ENCODE data around the gene RALGPS1. TPM values are rescaled to one million over a fixed set of nuclear protein-coding genes. Genes with fewer than 3 reads are reported as not detected.
A peak's percentile ranks its signal among the peaks of the same experiment; 100 is the strongest.

The RALGPS1 gene
- total and polyA plus RNA-seq, 2 donors (not counting 1 experiment from before 2014, with no cell fraction given): 2.0 to 5.9 TPM

- H3K9me3 ChIP-seq (ENCODE audit: control insufficient read depth, insufficient read depth, low read depth, low read length): no peaks in the 10 kb centered on the region
- H3K36me3 ChIP-seq (ENCODE audit: control insufficient read depth, insufficient read depth, low read length): peaks cover 2% of the 10 kb centered on the region
- H3K4me3 ChIP-seq (replicated peaks in 1 of 4; ENCODE audit: control extremely low read depth in 1 of 4, insufficient read depth in 1 of 4, low read depth in 3 of 4, low read length in 4 of 4): no peak overlapping the region
- no peaks in the 10 kb centered on the region for H4K20me1 ChIP-seq (ENCODE audit: control insufficient read depth, extremely low read depth, insufficient read depth, low read length)
- H3K9ac ChIP-seq (ENCODE audit: insufficient read depth, low read length): no peak overlapping the region
- no peak for TF ChIP-seq CTCF (conservative IDR thresholded peaks at IDR 0.05 in 1 of 2, IDR thresholded peaks at IDR 0.05 in 1 of 2; ENCODE audit: low read depth in 1 of 2, low read length in 2 of 2)
- no peak for TF ChIP-seq EZH2 (IDR thresholded peaks at IDR 0.05; ENCODE audit: low read length, missing control alignments)
- no peak overlapping the region for H2AFZ ChIP-seq (ENCODE audit: low read length)
- H3K4me1 ChIP-seq (ENCODE audit: control insufficient read depth, extremely low read depth, insufficient read depth, low read length): peaks cover 31% of the 10 kb centered on the region
- no peaks in the 10 kb centered on the region for H3K27me3 ChIP-seq (ENCODE audit: control insufficient read depth, insufficient read depth, low read length)
- no peak overlapping the region for H3K27ac ChIP-seq (ENCODE audit: insufficient read depth, low read length)
- H3K4me2 ChIP-seq (ENCODE audit: extremely low read depth, insufficient read depth, low read length): no peak overlapping the region
- H3K79me2 ChIP-seq (ENCODE audit: control insufficient read depth, insufficient read depth, low read length): peaks cover 15% of the 10 kb centered on the region
- no peak for DNase-seq (ENCODE audit: low read depth in 2 of 2)
These were observed 210.2 kb downstream of the RALGPS1 start for GRCh38 chr9:127124792-127125191.

DNA sequence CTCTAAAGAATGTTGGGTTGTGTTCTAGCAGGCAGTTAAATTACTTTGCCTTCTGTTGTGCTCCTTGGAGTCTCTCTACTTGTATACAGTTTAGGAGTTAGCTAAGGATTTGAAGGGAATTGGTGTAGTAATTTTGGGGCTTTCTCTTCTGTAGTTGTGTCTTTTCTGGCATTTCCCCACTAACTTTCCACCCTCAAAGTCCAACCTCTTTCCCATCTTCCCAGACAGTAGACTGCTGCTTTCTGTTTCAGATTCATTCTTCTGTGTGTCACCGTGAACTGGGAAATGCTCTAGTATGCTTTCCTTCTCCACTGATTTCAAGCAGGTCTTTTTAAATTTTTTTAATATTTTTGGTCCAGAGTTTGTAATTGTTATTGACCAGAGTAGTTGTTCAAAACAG lies 212.4 kb downstream of the RALGPS1 start:
- TF ChIP-seq CTCF (conservative IDR thresholded peaks at IDR 0.05 in 1 of 2, IDR thresholded peaks at IDR 0.05 in 1 of 2; ENCODE audit: low read depth in 1 of 2, low read length in 2 of 2) (no peak), EZH2 (IDR thresholded peaks at IDR 0.05; ENCODE audit: low read length, missing control alignments) (no peak)
- DNase-seq (ENCODE audit: low read depth in 2 of 2): no peak
- H3K9me3 ChIP-seq (ENCODE audit: control insufficient read depth, insufficient read depth, low read depth, low read length): no peaks in the 10 kb centered on the region
- H3K4me2 ChIP-seq (ENCODE audit: extremely low read depth, insufficient read depth, low read length): no peak overlapping the region
- no peaks in the 10 kb centered on the region for H3K27me3 ChIP-seq (ENCODE audit: control insufficient read depth, insufficient read depth, low read length)
- H3K79me2 ChIP-seq (ENCODE audit: control insufficient read depth, insufficient read depth, low read length): no peaks in the 10 kb centered on the region
- H4K20me1 ChIP-seq (ENCODE audit: control insufficient read depth, extremely low read depth, insufficient read depth, low read length): no peaks in the 10 kb centered on the region
- H3K27ac ChIP-seq (ENCODE audit: insufficient read depth, low read length): peak overlapping the region; percentile 42
- peaks cover 39% of the 10 kb centered on the region for H3K4me1 ChIP-seq (ENCODE audit: control insufficient read depth, extremely low read depth, insufficient read depth, low read length)
- H2AFZ ChIP-seq (ENCODE audit: low read length): no peak overlapping the region
- H3K36me3 ChIP-seq (ENCODE audit: control insufficient read depth, insufficient read depth, low read length): no peaks in the 10 kb centered on the region
- H3K9ac ChIP-seq (ENCODE audit: insufficient read depth, low read length): no peak overlapping the region
- no peak overlapping the region for H3K4me3 ChIP-seq (replicated peaks in 1 of 4; ENCODE audit: control extremely low read depth in 1 of 4, insufficient read depth in 1 of 4, low read depth in 3 of 4, low read length in 4 of 4)

DNA sequence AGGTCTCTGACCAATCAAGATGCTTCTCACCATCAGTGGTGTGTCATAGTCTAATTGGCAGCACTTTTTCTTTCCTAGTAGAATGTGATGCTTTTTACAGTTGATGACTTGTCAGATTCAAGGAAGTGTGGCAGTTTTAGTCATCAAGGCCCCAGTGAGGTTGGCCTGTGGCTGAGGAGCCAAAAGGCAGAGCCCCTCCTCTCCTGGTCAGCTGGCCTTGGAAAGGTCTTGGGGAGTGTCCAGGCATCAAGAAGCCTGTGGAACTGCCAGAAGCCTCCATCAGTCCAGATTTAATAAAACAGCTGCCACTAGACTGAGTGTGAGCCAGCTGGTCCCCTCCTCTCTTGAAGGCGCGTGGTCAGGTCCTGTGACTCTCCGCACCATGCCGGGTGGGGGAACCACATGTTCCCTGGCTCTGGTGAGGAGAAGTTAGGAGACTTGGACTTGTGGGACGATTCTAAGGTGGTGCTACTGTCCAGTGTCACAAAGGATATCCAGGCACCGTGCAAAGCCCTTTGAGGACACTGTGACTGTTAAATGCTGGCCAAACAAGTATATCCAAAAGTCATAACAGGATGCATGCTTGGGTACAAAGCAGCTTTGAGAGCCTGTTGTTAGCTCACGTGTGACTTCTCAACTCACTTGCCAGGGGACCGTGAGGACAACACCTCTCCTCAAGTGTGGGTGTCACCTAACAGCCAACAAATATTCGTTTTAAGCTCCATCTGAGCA lies 213.9 kb downstream of the RALGPS1 start:
- no peaks in the 10 kb centered on the region for H3K36me3 ChIP-seq (ENCODE audit: control insufficient read depth, insufficient read depth, low read length)
- H4K20me1 ChIP-seq (ENCODE audit: control insufficient read depth, extremely low read depth, insufficient read depth, low read length): no peaks in the 10 kb centered on the region
- TF ChIP-seq CTCF (conservative IDR thresholded peaks at IDR 0.05 in 1 of 2, IDR thresholded peaks at IDR 0.05 in 1 of 2; ENCODE audit: low read depth in 1 of 2, low read length in 2 of 2): no peak
- TF ChIP-seq EZH2 (IDR thresholded peaks at IDR 0.05; ENCODE audit: low read length, missing control alignments): no peak
- peak overlapping the region; percentile 72 for H3K27ac ChIP-seq (ENCODE audit: insufficient read depth, low read length)
- H3K9me3 ChIP-seq (ENCODE audit: control insufficient read depth, insufficient read depth, low read depth, low read length): no peaks in the 10 kb centered on the region
- DNase-seq (ENCODE audit: low read depth in 2 of 2): peak; percentile 58 to 75
- no peak overlapping the region for H2AFZ ChIP-seq (ENCODE audit: low read length)
- no peaks in the 10 kb centered on the region for H3K27me3 ChIP-seq (ENCODE audit: control insufficient read depth, insufficient read depth, low read length)
- no peak overlapping the region for H3K4me3 ChIP-seq (replicated peaks in 1 of 4; ENCODE audit: control extremely low read depth in 1 of 4, insufficient read depth in 1 of 4, low read depth in 3 of 4, low read length in 4 of 4)
- no peak overlapping the region for H3K4me2 ChIP-seq (ENCODE audit: extremely low read depth, insufficient read depth, low read length)
- no peak overlapping the region for H3K9ac ChIP-seq (ENCODE audit: insufficient read depth, low read length)
- peaks cover 48% of the 10 kb centered on the region for H3K4me1 ChIP-seq (ENCODE audit: control insufficient read depth, extremely low read depth, insufficient read depth, low read length)
- H3K79me2 ChIP-seq (ENCODE audit: control insufficient read depth, insufficient read depth, low read length): no peaks in the 10 kb centered on the region

Measured in fibroblast of lung (primary cell).